ENCODE measurements around the gene KRTAP10-1. TPM values are rescaled to one million over a fixed set of nuclear protein-coding genes. Genes with fewer than 3 reads are reported as not detected.

Gene KRTAP10-1
- polyA plus RNA-seq, 1 donor (not counting 4 experiments of a cell fraction or from before 2014, with no cell fraction given): not detected

GRCh38 chr21:44564886-44565598, 25.0 kb upstream of the KRTAP10-1 start:
- no peak for TF ChIP-seq EZH2 (IDR thresholded peaks at IDR 0.05; ENCODE audit: low read length)
- TF ChIP-seq CTCF (optimal IDR thresholded peaks at IDR 0.05 in 1 of 3, IDR thresholded peaks at IDR 0.05 in 1 of 3, conservative IDR thresholded peaks at IDR 0.05 in 1 of 3; ENCODE audit: extremely low read depth in 1 of 3, insufficient read depth in 2 of 3, low read length in 3 of 3): no peak
- no peak overlapping the region for H3K27ac ChIP-seq (ENCODE audit: control insufficient read depth, insufficient read depth, low read length)
- H3K4me2 ChIP-seq (ENCODE audit: control insufficient read depth, extremely low read depth, insufficient read depth, low read depth, low read length): no peak overlapping the region
- dilution Hi-C loops (cut with MboI; ENCODE audit: extremely low pct_ligation_motif_present, low sequenced_read_pairs): no loop called here
- H3K9ac ChIP-seq (ENCODE audit: control insufficient read depth, extremely low read depth, insufficient read depth, low read length): no peak overlapping the region
- no peaks in the 10 kb centered on the region for H3K9me3 ChIP-seq (ENCODE audit: control insufficient read depth, low read depth, low read length)
- no peak for FAIRE-seq
- DNase-seq (ENCODE audit: low read depth, low spot score): no peak
- no peak overlapping the region for H2AFZ ChIP-seq (ENCODE audit: control insufficient read depth, low read length)
- H3K27me3 ChIP-seq (ENCODE audit: control insufficient read depth, extremely low read depth, insufficient read depth, low read length): no peaks in the 10 kb centered on the region
- H3K79me2 ChIP-seq (ENCODE audit: control insufficient read depth, insufficient read depth, low read length): no peaks in the 10 kb centered on the region
- no peaks in the 10 kb centered on the region for H4K20me1 ChIP-seq (ENCODE audit: control insufficient read depth, extremely low read depth, insufficient read depth, low read length)
- no peak overlapping the region for H3K4me3 ChIP-seq (ENCODE audit: control insufficient read depth in 2 of 3, extremely low read depth in 1 of 3, insufficient read depth in 2 of 3, low read depth in 1 of 3, low read length in 3 of 3)
- no peaks in the 10 kb centered on the region for H3K9me1 ChIP-seq (ENCODE audit: control insufficient read depth, extremely low read depth, insufficient read depth, low read length)
- H3K36me3 ChIP-seq (ENCODE audit: control insufficient read depth in 2 of 2, extremely low read depth in 1 of 2, insufficient read depth in 2 of 2, low read length in 2 of 2): no peaks in the 10 kb centered on the region
- no peaks in the 10 kb centered on the region for H3K4me1 ChIP-seq (ENCODE audit: control insufficient read depth, extremely low read depth, insufficient read depth, low read length)

GRCh38 chr21:44564099-44564498, 24.1 kb upstream of the KRTAP10-1 start:
- Histone ChIP-seq H3K9ac (ENCODE audit: control insufficient read depth, extremely low read depth, insufficient read depth, low read length) (no peak overlapping the region), H3K4me1 (ENCODE audit: control insufficient read depth, extremely low read depth, insufficient read depth, low read length) (no peaks in the 10 kb centered on the region), H3K27me3 (ENCODE audit: control insufficient read depth, extremely low read depth, insufficient read depth, low read length) (peaks cover 2% of the 10 kb centered on the region), H3K4me2 (ENCODE audit: control insufficient read depth, extremely low read depth, insufficient read depth, low read depth, low read length) (no peak overlapping the region), H3K4me3 (ENCODE audit: control insufficient read depth in 2 of 3, extremely low read depth in 1 of 3, insufficient read depth in 2 of 3, low read depth in 1 of 3, low read length in 3 of 3) (no peak overlapping the region), H3K36me3 (ENCODE audit: control insufficient read depth in 2 of 2, extremely low read depth in 1 of 2, insufficient read depth in 2 of 2, low read length in 2 of 2) (no peaks in the 10 kb centered on the region), H3K79me2 (ENCODE audit: control insufficient read depth, insufficient read depth, low read length) (no peaks in the 10 kb centered on the region), H3K9me1 (ENCODE audit: control insufficient read depth, extremely low read depth, insufficient read depth, low read length) (no peaks in the 10 kb centered on the region), H3K9me3 (ENCODE audit: control insufficient read depth, low read depth, low read length) (no peaks in the 10 kb centered on the region), H3K27ac (ENCODE audit: control insufficient read depth, insufficient read depth, low read length) (no peak overlapping the region), H4K20me1 (ENCODE audit: control insufficient read depth, extremely low read depth, insufficient read depth, low read length) (no peaks in the 10 kb centered on the region), H2AFZ (ENCODE audit: control insufficient read depth, low read length) (no peak overlapping the region)
- dilution Hi-C loops (cut with MboI; ENCODE audit: extremely low pct_ligation_motif_present, low sequenced_read_pairs): no loop called here
- DNase-seq (ENCODE audit: low read depth, low spot score) (no peak), FAIRE-seq (no peak)
- no peak for TF ChIP-seq EZH2 (IDR thresholded peaks at IDR 0.05; ENCODE audit: low read length)
- no peak for TF ChIP-seq CTCF (optimal IDR thresholded peaks at IDR 0.05 in 1 of 3, IDR thresholded peaks at IDR 0.05 in 1 of 3, conservative IDR thresholded peaks at IDR 0.05 in 1 of 3; ENCODE audit: extremely low read depth in 1 of 3, insufficient read depth in 2 of 3, low read length in 3 of 3)
